Measurements from ENCODE around the gene OR10J5. TPM values are rescaled to one million over a fixed set of nuclear protein-coding genes. Genes with fewer than 3 reads are reported as not detected.

Gene OR10J5
- total and polyA plus RNA-seq, 2 of the 4 experiments (the other 2 are of a cell fraction) = not detected

DNA sequence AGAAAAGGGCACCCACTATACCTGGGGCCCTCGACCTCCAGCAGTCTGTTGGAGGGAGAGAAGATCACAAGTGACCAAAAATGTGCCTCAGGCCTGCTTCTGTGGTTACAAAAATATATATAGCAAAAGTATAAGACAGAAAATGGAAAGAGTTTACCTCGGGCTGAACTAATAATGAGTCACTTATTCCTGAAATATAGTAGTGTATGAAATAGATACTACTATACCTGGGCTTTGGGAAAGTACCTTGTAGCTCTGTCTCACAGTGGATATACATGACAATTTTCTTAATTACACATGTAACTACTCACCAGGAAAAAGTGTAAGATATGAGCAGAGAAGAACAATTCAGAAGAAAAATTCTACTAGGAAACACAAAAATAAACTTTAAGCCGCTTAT, 44.5 kb upstream of the OR10J5 start:
- ChIA-PET CTCF (no interaction called here), POLR2A (ENCODE audit: unreplicated experiment) (no interaction called here)

More for the DNA sequence above, 44.5 kb upstream of the OR10J5 start:
- no peak overlapping the region for H3K4me2 ChIP-seq (ENCODE audit: low read depth, low read length)
- in situ Hi-C loops (cut with MboI; ENCODE audit: low sequenced_read_pairs) (no loop called here), dilution Hi-C loops (cut with HindIII; ENCODE audit: low sequenced_read_pairs, unreplicated experiment) (no loop called here), intact Hi-C loops (cut with micrococcal nuclease) (no loop called here)
- H2BK20ac ChIP-seq (ENCODE audit: low read depth, low read length) = no peak overlapping the region
- no peak overlapping the region for H3K18ac ChIP-seq (ENCODE audit: low read depth, low read length)
- TF ChIP-seq BHLHE40 (IDR thresholded peaks at IDR 0.05; ENCODE audit: low read depth, low read length) = no peak
- DNase-seq (no peak), ATAC-seq (ENCODE audit: low read depth) (no peak)
- H3K4me1 ChIP-seq (ENCODE audit: control insufficient read depth, insufficient read depth, low read length) = no peaks in the 10 kb centered on the region
- no TSS peak for BruUV-seq (replicated peaks)
- no CpG with 5 or more reads among the region's 3 CpGs for WGBS, 2 experiments (ENCODE audit: extremely low coverage in 2 of 2, insufficient read length in 1 of 2)
- no peak overlapping the region for H3K56ac ChIP-seq (ENCODE audit: extremely low read depth, insufficient read depth, low read length)
- no peak overlapping the region for H4K91ac ChIP-seq (ENCODE audit: insufficient read depth, low read depth, low read length)
- no peak overlapping the region for H2AK5ac ChIP-seq (ENCODE audit: low read depth, low read length)
- H3K4me3 ChIP-seq (ENCODE audit: insufficient read depth, low read depth, low read length) = no peak overlapping the region
- no peak overlapping the region for H2AFZ ChIP-seq (replicated peaks; ENCODE audit: low read length, poor library complexity)
- H3K9me3 ChIP-seq (ENCODE audit: control insufficient read depth, insufficient read depth, low read length) = peaks cover 3% of the 10 kb centered on the region; the same call in 1 of the 2 replicates
- H3K79me1 ChIP-seq (ENCODE audit: low read depth in 1 of 2, low read length in 2 of 2) = no peaks in the 10 kb centered on the region
- H3K27ac ChIP-seq (ENCODE audit: insufficient read depth, low read length) = no peak overlapping the region
- no peak overlapping the region for H2BK5ac ChIP-seq (ENCODE audit: low read depth, low read length, poor library complexity, severe bottlenecking)
- H4K20me1 ChIP-seq (ENCODE audit: insufficient read depth, low read length) = no peaks in the 10 kb centered on the region
- H2BK120ac ChIP-seq (ENCODE audit: low read depth, low read length) = no peak overlapping the region
- H3K14ac ChIP-seq (replicated peaks; ENCODE audit: low read depth, low read length) = no peak overlapping the region
- H3K9ac ChIP-seq (ENCODE audit: low read depth, low read length) = no peak overlapping the region
- no peaks in the 10 kb centered on the region for H3K9me1 ChIP-seq (ENCODE audit: insufficient read depth, low read length)
- H2AK9ac ChIP-seq (replicated peaks; ENCODE audit: low read depth, low read length, poor library complexity) = no peak overlapping the region
- H3K4ac ChIP-seq (ENCODE audit: low read depth, low read length) = no peak overlapping the region
- no peak overlapping the region for H4K5ac ChIP-seq (ENCODE audit: low read depth, low read length)
- no peak overlapping the region for H2BK15ac ChIP-seq (ENCODE audit: low read depth, low read length)
- H3K27me3 ChIP-seq (ENCODE audit: control insufficient read depth, insufficient read depth, low read length) = no peaks in the 10 kb centered on the region
- no peak overlapping the region for H3K23ac ChIP-seq (ENCODE audit: low read depth, low read length)
- no peak overlapping the region for H4K8ac ChIP-seq (ENCODE audit: low read depth in 2 of 2, low read length in 2 of 2)
- no peaks in the 10 kb centered on the region for H3K36me3 ChIP-seq (ENCODE audit: control insufficient read depth, insufficient read depth, low read length)

Measured in IMR-90 (cell line).